HG03571 (cell line): Measurements from ENCODE around the gene ZFAND6.
"Not testable (repeated sequence)": the region's sequence is repeated elsewhere in the genome, so short reads cannot be mapped to it uniquely, and the experiment has no call there.

Experiments
- ATAC-seq: cut with Tn5 transposase; IDR thresholded peaks from one replicate; pipeline ENCODE4 v1.9.1; 2021; ENCODE audit not compliant: unreplicated experiment

The ZFAND6 gene

GRCh38 chr15:80095969-80096368, 36.5 kb downstream of the ZFAND6 start:
- ATAC-seq: no peak

DNA sequence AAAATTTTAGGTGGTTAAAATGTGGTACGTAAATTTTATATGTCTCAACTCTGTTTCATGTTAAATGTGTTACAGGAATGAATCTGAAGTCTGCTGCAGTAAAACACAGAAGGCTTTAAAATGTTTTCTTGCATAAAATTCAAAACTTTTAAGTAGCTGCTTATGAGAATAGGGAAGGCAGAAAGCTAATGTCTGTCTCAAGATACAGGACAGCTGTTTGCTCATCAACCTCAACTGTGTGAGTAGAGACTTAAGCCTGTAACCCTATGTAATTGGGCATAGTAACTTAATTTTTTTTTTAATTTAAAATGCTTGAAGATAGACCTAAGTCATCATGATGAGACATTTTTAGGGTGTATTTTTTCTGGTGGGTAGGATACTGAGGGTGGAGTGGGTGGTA, 38.9 kb downstream of the ZFAND6 start:
- no peak for ATAC-seq

- no peak for ATAC-seq
These were observed 39.8 kb downstream of the ZFAND6 start for GRCh38 chr15:80099241-80099640.

GRCh38 chr15:80099662-80100061, 40.2 kb downstream of the ZFAND6 start:
- not testable (repeated sequence) for ATAC-seq

DNA sequence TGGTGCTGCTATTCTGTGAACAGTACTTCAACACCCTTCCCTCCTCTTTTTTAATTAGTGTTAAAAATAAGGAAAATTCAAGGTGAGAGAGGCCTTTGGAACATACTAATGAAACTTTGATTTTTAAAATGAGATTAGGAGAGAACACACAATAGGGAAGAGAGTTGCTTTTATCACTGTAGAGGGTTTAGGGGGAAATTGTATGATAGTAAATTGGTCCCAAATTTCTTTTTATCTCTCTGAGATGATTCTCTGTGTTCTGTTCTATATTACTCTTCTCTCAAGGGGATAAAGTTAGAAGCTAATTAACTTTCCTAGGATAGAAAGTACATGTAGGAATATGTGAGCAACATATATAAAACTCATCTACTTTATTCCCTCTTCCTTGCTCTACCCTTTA, 40.8 kb downstream of the ZFAND6 start:
- ATAC-seq: no peak

DNA sequence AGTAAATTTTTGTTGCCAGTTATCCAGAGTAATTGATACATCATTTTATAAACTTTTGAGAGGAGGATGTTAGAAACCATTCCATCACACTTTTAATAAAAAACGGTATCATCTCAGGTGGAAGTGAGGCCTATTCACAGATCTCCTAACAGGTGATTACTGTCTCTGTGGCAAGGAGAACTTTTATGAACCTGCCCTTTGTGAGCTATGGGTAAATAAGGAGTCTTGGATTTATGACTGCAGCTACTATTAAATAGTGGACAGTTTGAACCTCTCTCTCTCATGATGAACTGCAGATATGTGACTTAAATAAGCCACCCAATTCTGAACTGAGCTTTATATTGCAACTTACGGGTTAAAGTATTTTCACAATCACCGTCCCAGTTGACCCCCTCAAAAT, 45.7 kb downstream of the ZFAND6 start:
- no peak for ATAC-seq

DNA sequence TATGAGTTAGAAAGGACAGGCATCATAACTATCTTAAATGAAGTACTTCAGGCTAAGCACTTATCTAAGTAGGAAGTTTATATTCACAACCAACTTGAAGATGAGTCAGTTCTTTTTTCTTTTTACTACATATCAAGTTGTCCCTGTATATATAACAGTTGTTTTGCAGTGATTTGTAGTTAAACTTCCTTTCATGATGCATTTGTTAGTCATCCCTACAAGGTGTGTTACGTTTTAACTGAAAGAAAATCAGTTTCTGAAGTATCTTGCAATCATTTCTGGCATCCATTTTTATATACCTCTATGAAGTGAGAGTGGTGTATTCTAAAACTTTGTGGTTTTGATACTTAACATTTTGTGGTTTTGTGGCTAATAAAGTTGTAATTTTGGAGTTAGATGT, 46.1 kb downstream of the ZFAND6 start:
- no peak for ATAC-seq

DNA sequence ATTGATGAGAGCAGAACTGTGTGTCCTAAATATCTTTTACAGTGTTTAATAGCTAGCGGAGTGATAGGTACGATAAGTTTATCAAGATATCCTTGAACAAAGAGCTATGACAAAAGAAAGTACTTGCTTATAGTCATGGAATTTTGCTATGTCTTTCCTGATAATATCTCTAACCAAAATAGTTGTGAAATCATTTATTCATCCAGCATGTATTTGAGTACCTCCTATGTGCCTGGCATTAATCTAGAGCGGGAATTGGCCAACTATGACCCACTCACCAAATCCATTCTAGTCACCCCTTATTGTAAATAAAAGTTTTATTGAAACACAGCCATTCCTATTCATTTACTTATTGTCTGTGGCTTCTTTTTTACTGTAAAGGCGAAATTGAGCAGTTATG, 46.6 kb downstream of the ZFAND6 start:
- no peak for ATAC-seq

DNA sequence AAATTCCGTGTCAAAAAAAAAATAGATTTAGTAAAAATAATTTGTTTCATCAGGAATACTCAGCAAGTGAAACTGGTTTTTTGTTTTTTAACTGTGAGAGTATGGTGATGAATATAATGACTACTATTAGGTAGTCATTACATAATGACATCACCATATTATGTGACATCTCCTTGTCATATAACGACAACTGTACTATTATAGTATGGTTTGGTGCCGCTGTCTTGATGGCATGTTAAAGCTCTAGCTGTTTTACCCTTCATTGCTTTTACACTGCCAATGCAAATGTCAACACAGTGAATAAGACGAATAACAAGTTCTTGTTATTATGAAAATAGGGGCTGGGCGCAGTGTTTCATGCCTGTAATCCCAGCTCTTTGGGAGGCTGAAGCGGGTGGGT, 47.7 kb downstream of the ZFAND6 start:
- ATAC-seq: no peak

DNA sequence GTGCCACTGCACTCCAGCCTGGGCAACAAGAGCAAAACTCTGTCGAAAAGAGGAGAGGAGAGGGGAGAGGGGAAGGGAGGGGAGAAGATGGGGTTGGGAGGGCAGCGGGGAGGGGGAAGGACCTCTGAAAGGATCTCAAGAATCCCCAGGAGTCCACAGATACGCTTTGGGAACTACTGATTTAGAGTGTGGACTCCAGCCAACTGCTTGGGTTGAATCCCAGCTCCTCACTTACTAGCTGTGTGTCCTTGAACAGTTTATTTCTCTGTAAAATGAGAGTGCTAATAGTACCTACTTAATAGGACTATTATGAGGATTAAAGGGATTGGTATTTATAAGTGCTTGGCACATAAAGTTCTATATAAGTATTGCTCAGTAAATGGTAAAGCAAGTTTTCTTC, 48.3 kb downstream of the ZFAND6 start:
- no peak for ATAC-seq

- no peak for ATAC-seq
These were observed 49.9 kb downstream of the ZFAND6 start for GRCh38 chr15:80109388-80109787.

GRCh38 chr15:80110920-80111319, 51.4 kb downstream of the ZFAND6 start:
- ATAC-seq: no peak

DNA sequence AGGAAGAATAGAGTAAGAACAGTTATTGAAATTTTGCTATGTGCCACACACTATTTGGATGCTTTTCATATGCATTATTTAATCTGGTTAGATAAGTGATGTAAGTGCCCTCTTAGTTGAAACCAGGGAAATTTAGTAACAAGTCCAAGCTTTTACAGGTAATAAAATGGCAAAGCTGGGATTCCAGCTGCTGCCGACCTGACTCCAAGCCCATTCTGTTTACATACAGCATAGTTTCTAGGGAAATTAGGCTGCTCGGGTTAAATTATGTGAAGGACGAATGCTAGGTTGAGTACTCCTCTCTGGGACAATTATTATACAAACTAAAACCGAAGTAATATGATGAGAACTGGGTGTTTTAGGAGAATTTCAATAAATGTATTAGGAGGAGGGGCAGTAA, 54.6 kb downstream of the ZFAND6 start:
- no peak for ATAC-seq

- ATAC-seq: no peak
These were observed 55.5 kb downstream of the ZFAND6 start for GRCh38 chr15:80115021-80115420.

DNA sequence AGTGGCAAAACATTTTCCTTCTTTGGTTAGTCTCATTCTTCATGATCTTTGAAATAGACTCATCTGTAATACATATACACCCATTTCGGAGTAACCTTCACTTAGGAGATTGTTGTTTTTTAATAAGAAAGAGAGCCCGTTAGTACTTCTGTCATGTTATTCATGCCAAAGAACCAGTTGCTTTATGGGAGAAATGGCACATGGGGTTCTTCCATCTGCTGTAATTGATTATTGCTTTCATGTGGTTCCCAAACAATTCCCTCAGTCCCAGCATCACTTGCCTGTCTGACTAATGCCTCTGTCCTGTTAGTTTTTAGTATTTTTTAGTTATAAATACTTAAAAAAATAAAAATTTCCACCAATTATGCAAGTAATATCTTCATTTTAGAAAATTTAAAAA, 59.5 kb downstream of the ZFAND6 start:
- ATAC-seq: no peak

GRCh38 chr15:80120636-80121035, 61.2 kb downstream of the ZFAND6 start:
- ATAC-seq: no peak

GRCh38 chr15:80121546-80121945, 62.1 kb downstream of the ZFAND6 start:
- ATAC-seq: no peak

- ATAC-seq: no peak
These were observed 63.6 kb downstream of the ZFAND6 start for GRCh38 chr15:80123034-80123433.

- not testable (repeated sequence) for ATAC-seq
These were observed 67.8 kb downstream of the ZFAND6 start for GRCh38 chr15:80127253-80127652.

GRCh38 chr15:80127911-80128310, 68.4 kb downstream of the ZFAND6 start:
- ATAC-seq: no peak

DNA sequence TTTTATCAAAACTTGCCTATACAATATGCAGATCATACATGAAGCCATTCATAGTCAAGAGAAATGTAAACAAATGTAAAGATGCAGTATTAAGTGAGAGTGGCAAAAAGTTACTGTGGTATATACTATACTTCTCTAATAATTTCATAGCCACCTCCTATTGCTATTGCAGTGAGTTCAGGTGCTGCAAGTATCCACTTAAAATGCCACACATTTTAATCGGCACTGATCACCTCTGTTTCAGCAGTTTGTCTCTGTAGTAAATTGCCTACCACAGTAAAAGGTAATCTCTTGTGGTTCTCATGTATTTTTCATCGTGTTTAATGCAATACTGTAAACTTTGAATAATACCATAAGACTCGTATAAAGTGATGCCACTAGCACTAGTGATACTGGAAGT, 72.9 kb downstream of the ZFAND6 start:
- ATAC-seq: no peak

GRCh38 chr15:80136854-80137253, 77.4 kb downstream of the ZFAND6 start:
- no peak for ATAC-seq

DNA sequence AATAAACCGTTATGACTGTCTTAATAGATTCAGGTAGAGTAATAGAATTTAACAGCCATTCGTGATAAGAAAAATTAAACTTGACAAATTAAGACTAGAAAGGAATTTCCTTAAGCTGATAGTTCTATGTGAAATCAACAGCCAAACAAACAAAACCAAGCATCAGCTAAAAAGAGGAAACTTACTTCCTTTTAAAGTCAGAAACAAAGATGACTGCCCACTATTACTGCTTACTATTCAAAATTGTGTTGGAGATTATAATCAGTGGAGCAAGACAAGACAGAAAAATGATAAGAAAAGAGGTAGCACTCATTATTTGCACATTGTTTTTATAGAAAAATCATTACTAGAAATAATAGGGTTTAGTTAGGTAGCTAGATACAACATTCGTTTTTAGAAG, 79.5 kb downstream of the ZFAND6 start:
- no peak for ATAC-seq

DNA sequence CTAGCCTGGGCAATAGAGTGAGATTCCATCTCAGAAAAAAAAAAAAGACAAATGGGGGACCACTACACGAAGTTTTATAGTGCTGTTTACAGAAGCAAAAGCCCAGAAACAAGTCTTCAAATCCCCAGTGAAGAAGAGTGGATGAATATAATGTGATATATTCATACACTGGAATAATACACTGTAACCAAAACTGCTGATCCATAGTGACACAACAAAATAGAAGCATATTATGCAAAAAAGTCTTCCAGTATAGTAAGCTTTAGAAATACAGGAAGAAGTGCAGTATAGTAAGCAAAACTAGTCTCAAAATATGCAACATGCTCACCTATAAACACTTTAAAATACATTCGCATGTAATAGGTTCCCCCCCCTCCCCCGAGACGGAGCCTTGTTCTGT, 81.4 kb downstream of the ZFAND6 start:
- no peak for ATAC-seq
